GM18907 (cell line): ENCODE data around the gene STEAP2.
"Not testable (repeated sequence)": the region's sequence is repeated elsewhere in the genome, so short reads cannot be mapped to it uniquely, and the experiment has no call there.

Experiments
- ATAC-seq: cut with Tn5 transposase; IDR thresholded peaks from one replicate; pipeline ENCODE4 v1.9.1; 2021; ENCODE audit warnings: mild to moderate bottlenecking, moderate library complexity; ENCODE audit not compliant: unreplicated experiment

STEAP2 gene

DNA sequence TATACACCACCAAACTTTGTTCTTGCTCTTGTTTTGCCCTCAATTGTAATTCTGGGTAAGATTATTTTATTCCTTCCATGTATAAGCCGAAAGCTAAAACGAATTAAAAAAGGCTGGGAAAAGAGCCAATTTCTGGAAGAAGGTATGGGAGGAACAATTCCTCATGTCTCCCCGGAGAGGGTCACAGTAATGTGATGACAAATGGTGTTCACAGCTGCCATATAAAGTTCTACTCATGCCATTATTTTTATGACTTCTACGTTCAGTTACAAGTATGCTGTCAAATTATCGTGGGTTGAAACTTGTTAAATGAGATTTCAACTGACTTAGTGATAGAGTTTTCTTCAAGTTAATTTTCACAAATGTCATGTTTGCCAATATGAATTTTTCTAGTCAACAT, 20.9 kb downstream of the STEAP2 start:
- no peak for ATAC-seq

- ATAC-seq, result no peak
Observed at GRCh38 chr7:90233569-90233968, 22.0 kb downstream of the STEAP2 start.

DNA sequence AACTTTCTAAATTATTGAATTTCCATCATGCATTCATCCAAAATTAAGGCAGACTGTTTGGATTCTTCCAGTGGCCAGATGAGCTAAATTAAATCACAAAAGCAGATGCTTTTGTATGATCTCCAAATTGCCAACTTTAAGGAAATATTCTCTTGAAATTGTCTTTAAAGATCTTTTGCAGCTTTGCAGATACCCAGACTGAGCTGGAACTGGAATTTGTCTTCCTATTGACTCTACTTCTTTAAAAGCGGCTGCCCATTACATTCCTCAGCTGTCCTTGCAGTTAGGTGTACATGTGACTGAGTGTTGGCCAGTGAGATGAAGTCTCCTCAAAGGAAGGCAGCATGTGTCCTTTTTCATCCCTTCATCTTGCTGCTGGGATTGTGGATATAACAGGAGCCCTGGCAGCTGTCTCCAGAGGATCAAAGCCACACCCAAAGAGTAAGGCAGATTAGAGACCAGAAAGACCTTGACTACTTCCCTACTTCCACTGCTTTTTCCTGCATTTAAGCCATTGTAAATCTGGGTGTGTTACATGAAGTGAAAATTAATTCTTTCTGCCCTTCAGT, 25.3 kb downstream of the STEAP2 start:
- no peak for ATAC-seq

DNA sequence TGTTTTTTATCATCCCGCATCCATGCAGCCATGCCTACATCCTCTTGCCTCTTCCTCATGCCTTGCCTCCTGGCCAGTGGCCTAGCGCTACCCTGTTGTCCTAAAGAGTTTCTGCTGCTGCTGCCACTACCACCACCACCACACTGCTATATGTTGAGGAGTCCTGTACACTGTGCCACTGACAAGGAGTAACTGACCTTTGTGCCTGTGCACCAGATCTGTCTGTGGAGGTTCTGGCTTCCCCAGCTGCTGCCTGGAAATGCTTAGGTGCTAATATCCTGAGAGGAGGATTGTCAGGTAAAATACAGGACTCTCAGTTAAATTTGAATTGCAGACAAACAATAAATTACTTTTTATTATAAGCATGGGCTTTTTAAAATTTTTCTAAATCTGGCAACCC, 26.5 kb downstream of the STEAP2 start:
- ATAC-seq, result no peak

- ATAC-seq, result no peak
Observed at GRCh38 chr7:90238583-90238982, 27.0 kb downstream of the STEAP2 start.

DNA sequence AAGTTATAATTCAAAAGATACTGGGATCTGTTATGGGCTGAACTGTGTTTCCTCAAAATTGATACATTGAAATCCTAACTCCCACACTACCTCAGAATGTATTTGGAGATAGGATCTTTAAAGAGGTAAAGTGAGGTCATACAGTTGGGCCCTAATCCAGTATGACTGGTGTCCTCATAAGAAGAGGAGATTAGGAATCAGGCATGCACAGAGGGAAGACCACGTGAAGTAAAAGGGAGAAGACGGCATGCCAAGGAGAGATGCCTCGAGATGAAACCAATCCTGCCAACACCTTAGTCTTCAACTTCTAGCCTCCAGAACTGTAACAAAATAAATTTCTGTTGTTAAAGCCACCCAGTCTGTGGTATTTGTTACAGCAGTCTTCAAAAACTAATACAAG, 27.5 kb downstream of the STEAP2 start:
- no peak for ATAC-seq

GRCh38 chr7:90239625-90240228, 28.2 kb downstream of the STEAP2 start:
- no peak for ATAC-seq

GRCh38 chr7:90242369-90243168, 31.0 kb downstream of the STEAP2 start:
- peak; percentile 53 for ATAC-seq

- no peak for ATAC-seq
Observed at GRCh38 chr7:90243556-90243955, 32.0 kb downstream of the STEAP2 start.

DNA sequence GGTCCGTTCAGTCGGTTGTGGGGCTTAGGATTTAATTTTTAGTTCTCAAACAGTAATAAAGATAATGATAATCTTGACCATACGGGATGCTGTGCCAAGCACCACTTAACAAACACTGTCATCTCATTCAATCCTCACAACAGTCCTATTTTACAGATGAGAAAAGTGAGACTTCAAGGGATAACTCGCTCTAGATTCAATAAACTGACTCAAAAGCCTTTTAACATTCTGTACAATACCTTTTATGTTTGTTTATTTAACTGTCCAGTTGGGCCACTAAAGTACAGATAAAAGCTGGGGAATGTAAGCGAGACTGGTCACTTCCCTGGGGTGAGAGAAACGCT, 33.0 kb downstream of the STEAP2 start:
- ATAC-seq, result peak; percentile 2

- peak; percentile 92 for ATAC-seq
Observed at GRCh38 chr7:90244909-90245851, 33.6 kb downstream of the STEAP2 start, which contains the start of gene CFAP69. Gene CFAP69 (plus strand): TSS chr7:90245174. CDS start chr7:90245425, 251 bp downstream.

DNA sequence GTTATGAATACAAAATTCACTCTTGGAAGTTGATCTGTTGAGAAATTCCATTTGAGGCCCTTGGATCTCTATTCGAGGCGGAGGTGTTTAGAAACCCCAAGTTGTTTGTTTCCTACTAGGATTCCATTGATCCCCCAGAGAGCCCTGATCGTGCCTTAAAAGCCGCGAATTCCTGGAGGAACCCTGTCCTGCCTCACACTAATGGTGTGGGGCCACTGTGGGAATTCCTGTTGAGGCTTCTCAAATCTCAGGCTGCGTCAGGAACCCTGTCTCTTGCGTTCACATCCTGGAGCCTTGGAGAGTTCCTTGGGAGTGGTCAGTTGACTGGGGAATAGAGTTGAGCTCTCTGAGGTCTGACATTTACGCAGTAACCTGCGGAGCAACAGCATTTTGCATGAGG, 34.6 kb downstream of the STEAP2 start:
- ATAC-seq, result no peak

GRCh38 chr7:90248706-90249105, 37.2 kb downstream of the STEAP2 start:
- ATAC-seq, result no peak

GRCh38 chr7:90250601-90251303, 39.2 kb downstream of the STEAP2 start:
- ATAC-seq, result no peak

- ATAC-seq, result no peak
Observed at GRCh38 chr7:90251304-90251635, 39.7 kb downstream of the STEAP2 start.

DNA sequence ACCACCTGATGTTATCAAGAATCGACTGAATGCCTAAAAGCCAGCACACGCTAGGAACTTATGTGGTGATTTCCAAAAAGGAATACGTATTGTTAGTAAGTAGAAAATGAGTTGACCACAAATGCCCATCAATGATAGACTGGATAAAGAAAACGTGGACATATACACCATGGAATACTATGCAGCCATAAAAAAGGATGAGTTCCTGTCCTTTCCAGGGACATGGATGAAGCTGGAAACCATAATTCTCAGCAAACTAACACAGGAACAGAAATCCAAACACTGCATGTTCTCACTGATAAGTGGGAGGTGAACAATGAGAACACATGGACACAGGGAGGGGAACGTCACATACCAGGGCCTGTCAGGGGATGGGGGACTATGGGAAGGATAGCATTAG, 44.5 kb downstream of the STEAP2 start:
- ATAC-seq, result not testable (repeated sequence)

- ATAC-seq, result no peak
Observed at GRCh38 chr7:90256778-90257177, 45.2 kb downstream of the STEAP2 start.

DNA sequence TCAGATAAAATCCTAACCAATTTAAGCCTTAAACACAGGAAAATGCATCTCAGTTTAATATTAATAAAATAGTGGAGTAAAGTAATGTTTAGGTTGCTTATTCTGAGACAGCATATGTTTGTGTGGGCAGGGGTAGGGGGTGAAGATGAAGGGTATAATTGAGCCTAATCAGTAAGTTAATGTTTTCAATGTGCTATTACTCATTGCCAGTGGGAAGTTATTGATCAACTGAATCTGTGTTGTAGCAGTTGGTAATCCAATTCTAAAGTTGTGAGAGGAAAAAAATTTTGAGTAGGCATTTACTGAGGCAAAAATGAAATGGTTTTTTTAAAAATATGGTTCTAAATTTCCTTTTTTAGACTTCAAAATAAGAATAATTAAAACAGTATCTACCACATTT, 49.9 kb downstream of the STEAP2 start:
- no peak for ATAC-seq

DNA sequence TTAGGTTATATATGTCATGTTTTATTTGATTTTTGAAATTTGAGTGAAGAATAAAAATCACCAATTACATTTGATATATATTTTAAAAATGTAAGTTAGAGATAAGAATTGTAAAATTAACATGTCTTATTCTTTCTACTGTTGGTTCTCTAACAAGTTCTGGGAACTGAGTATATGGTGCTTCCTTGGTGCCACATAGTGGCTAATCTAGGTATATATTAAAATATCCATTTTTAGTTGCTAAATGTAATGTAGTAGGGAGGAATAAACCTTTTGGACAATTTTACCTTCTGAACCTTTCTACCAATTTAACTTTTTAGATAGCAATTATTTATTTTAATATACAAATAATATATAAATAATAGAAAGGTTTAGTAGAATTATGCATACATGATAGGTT, 50.9 kb downstream of the STEAP2 start:
- peak; percentile 92 for ATAC-seq

DNA sequence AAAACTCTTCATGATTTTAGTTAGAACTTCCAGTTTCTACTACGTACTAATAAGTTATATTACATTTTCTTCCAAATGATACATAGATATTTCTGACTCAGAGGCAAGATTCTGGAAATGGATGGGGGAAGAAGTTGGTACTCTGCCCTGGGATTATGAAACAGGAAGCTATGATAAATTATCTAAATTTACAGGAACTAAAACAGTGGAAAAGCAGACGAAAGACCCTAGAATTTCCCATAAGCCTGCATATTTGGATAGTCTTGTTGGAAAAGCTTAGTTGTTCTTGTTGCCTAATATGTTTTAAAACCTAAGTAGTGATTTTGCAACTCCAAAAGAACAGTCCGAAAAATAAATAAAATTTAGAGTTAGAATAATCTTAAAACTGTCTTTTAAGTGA, 55.3 kb downstream of the STEAP2 start:
- no peak for ATAC-seq
